GM12874 (cell line): ENCODE results near the gene ALDH1A3.
A peak's percentile ranks its signal among the peaks of the same experiment; 100 is the strongest.

Source experiments
- CTCF ChIP-seq: IDR thresholded peaks from 2 replicates; pipeline ENCODE4 v1.5.1; 2011; ENCODE audit warnings: low read depth, mild to moderate bottlenecking, control low read depth, low read length, moderate library complexity; ENCODE audit not compliant: insufficient read depth

ALDH1A3 gene

GRCh38 chr15:100873029-100873677, 6.5 kb upstream of the ALDH1A3 start:
- TF ChIP-seq CTCF, result peak; percentile 81

- no peak for TF ChIP-seq CTCF
Measured at GRCh38 chr15:100875495-100875894, 4.1 kb upstream of the ALDH1A3 start.

GRCh38 chr15:100875976-100876375, 3.7 kb upstream of the ALDH1A3 start:
- no peak for TF ChIP-seq CTCF

- no peak for TF ChIP-seq CTCF
Measured at GRCh38 chr15:100877551-100877950, 2.1 kb upstream of the ALDH1A3 start.

GRCh38 chr15:100878130-100878529, 1.5 kb upstream of the ALDH1A3 start:
- TF ChIP-seq CTCF, result no peak

GRCh38 chr15:100878648-100879047, 983 bp upstream of the ALDH1A3 start:
- TF ChIP-seq CTCF, result no peak

- no peak for TF ChIP-seq CTCF
Measured at GRCh38 chr15:100879061-100879463, 569 bp upstream of the ALDH1A3 start.
